ENCODE data around the gene GPT2. TPM values are rescaled to one million over a fixed set of nuclear protein-coding genes. Genes with fewer than 3 reads are reported as not detected.
A peak's percentile ranks its signal among the peaks of the same experiment; 100 is the strongest.

The GPT2 gene
- total RNA-seq, 1 experiment from 2014 or later = 12.7 TPM

GRCh38 chr16:46972429-46973206 lies 88.5 kb downstream of the GPT2 start:
- peak; percentile 61 for ATAC-seq
- peak overlapping the region; percentile 76 to 95 for H3K4me3 ChIP-seq (ENCODE audit: low read depth in 2 of 2, low read length in 2 of 2)
- H3K27ac ChIP-seq (ENCODE audit: low read length) = peak overlapping the region; percentile 91
- H3K27me3 ChIP-seq (ENCODE audit: control insufficient read depth, insufficient read depth, low read length) = no peaks in the 10 kb centered on the region
- H3K4me1 ChIP-seq (ENCODE audit: control insufficient read depth, insufficient read depth, low read length) = peaks cover 17% of the 10 kb centered on the region
- in situ Hi-C loops (cut with HindIII; ENCODE audit: low pct_unique_long_range_greater_than_20kb, low sequenced_read_pairs) (no loop called here), intact Hi-C loops (cut with micrococcal nuclease; ENCODE audit: unreplicated experiment) (no loop called here)
- no peaks in the 10 kb centered on the region for H3K9me3 ChIP-seq (ENCODE audit: control insufficient read depth, insufficient read depth, low read depth, low read length)
- no peak for TF ChIP-seq TCF7L2 (IDR thresholded peaks at IDR 0.05; ENCODE audit: low read depth, low read length)
- 0 out of 2 replicates have a peak, but pooled peaks have one; percentile 19 for TF ChIP-seq SIN3A (IDR thresholded peaks at IDR 0.05; ENCODE audit: borderline replicate concordance, insufficient read depth, low read depth, low read length)
- DNase-seq (ENCODE audit: low read depth, low spot score) = no peak
- ChIA-PET CTCF (no interaction called here), POLR2A (interaction anchor here (0.7 kb wide), 1 partner anchor 1194 kb away, joined by 4 read pairs; no protein-coding TSS in a partner anchor)
- no TSS peak for BruUV-seq (replicated peaks)
- H3K36me3 ChIP-seq (ENCODE audit: control insufficient read depth, insufficient read depth, low read length) = peaks cover 16% of the 10 kb centered on the region

DNA sequence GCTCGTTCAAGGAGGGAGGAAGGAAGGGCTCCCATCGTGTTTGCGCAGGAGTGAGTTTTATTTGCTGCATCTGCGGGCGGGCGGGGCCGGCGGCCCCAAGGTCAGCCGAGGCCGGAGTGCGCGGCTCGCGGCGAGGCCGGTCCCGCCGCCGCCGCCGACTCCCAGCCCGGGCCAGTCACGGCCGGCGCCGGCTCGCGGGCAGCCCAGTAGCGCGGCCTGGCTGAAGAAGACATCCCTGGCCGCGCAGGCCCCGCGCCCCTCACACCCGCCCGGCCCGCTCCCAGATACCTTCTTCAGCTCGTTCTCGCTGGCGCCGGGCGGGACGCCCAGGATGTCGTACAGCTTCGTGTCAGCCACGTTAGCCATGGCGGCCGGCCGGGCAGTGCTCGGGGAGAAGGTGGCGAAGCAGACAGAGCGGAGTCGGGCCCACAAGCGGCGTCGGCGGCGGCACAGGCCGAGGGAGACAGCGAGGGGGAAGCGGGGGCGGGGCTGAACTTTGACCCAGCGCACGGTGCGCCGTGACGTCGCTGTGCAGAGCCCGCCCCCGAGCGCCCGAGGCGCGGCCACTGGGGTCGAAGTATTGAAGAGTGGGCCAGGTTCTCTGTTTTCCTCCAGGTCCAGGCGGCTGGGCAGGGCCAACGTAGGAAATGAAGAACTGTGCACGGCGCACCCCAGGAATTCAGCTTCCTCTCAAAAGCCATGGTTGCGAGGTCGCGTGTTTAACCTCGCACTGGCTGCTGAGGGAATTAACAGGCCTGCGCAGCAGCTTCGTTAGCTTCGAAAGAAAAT lies 89.2 kb downstream of the GPT2 start, which contains the start of gene DNAJA2:
TSS of gene DNAJA2 (minus strand) at position 468 of the 789 bp plus-strand sequence. CDS start at position 366, 102 bp downstream.
- ATAC-seq (peak; percentile 99), DNase-seq (ENCODE audit: low read depth, low spot score) (peak; percentile 30)
- peak; percentile 83 for TF ChIP-seq POLR2AphosphoS5 (IDR thresholded peaks at IDR 0.05; ENCODE audit: low read depth, low read length)
- 0 out of 2 replicates have a peak, but pooled peaks have one; percentile 32 for TF ChIP-seq SIN3A (IDR thresholded peaks at IDR 0.05; ENCODE audit: borderline replicate concordance, insufficient read depth, low read depth, low read length)
- no peak for TF ChIP-seq TCF7L2 (IDR thresholded peaks at IDR 0.05; ENCODE audit: low read depth, low read length)
- TF ChIP-seq REST (IDR thresholded peaks at IDR 0.05; ENCODE audit: insufficient read depth in 1 of 2, low read depth in 2 of 2, low read length in 1 of 2) = no peak
- H3K9me3 ChIP-seq (ENCODE audit: control insufficient read depth, insufficient read depth, low read depth, low read length) = no peaks in the 10 kb centered on the region
- H3K27ac ChIP-seq (ENCODE audit: low read length) = peak within 1 kb of the TSS; percentile 91
- intact Hi-C loops (cut with micrococcal nuclease; ENCODE audit: unreplicated experiment) = no loop called here
- BruUV-seq (replicated peaks) = no TSS peak
- H3K36me3 ChIP-seq (ENCODE audit: control insufficient read depth, insufficient read depth, low read length) = peaks cover 16% of the 10 kb centered on the region
- H3K4me1 ChIP-seq (ENCODE audit: control insufficient read depth, insufficient read depth, low read length) = peaks cover 17% of the 10 kb centered on the region
- peak within 1 kb of the TSS; percentile 76 to 95 for H3K4me3 ChIP-seq (ENCODE audit: low read depth in 2 of 2, low read length in 2 of 2)
- ChIA-PET CTCF (interaction anchor here (0.6 kb wide), 1 partner anchor 30 kb away, joined by 4 read pairs; no protein-coding TSS in a partner anchor), POLR2A (interaction anchor here (0.7 kb wide), 1 partner anchor 1193 kb away, joined by 4 read pairs; no protein-coding TSS in a partner anchor)
- H3K27me3 ChIP-seq (ENCODE audit: control insufficient read depth, insufficient read depth, low read length) = no peaks in the 10 kb centered on the region
- in situ Hi-C loops (cut with HindIII; ENCODE audit: low pct_unique_long_range_greater_than_20kb, low sequenced_read_pairs) = no loop called here

DNA sequence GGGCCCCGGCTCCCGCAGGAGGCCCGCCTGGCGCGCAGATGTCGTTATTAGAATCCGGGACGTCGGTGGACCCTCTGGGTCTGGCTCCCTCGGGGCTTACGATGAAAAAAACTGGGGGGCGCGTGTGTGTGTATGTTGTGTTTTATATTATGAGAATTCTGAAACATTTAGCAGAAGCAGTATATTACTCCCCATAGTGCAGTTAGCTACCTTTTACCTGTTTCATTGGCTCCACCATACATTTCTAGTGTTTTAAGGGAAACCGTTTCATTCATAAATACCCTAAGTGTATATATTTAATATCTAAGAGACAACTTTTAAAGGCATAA lies 89.8 kb downstream of the GPT2 start:
- H3K27ac ChIP-seq (ENCODE audit: low read length) = peak overlapping the region; percentile 89
- CTCF ChIA-PET = interaction anchor here (0.6 kb wide), 1 partner anchor 29 kb away, joined by 4 read pairs; no protein-coding TSS in a partner anchor
- H3K27me3 ChIP-seq (ENCODE audit: control insufficient read depth, insufficient read depth, low read length) = no peaks in the 10 kb centered on the region
- no peaks in the 10 kb centered on the region for H3K9me3 ChIP-seq (ENCODE audit: control insufficient read depth, insufficient read depth, low read depth, low read length)
- in situ Hi-C loops (cut with HindIII; ENCODE audit: low pct_unique_long_range_greater_than_20kb, low sequenced_read_pairs) (no loop called here), intact Hi-C loops (cut with micrococcal nuclease; ENCODE audit: unreplicated experiment) (no loop called here)
- BruUV-seq (replicated peaks) = TSS peak; percentile 97
- H3K36me3 ChIP-seq (ENCODE audit: control insufficient read depth, insufficient read depth, low read length) = peaks cover 14% of the 10 kb centered on the region
- H3K4me1 ChIP-seq (ENCODE audit: control insufficient read depth, insufficient read depth, low read length) = peaks cover 17% of the 10 kb centered on the region
- H3K4me3 ChIP-seq (ENCODE audit: low read depth in 2 of 2, low read length in 2 of 2) = peak overlapping the region; percentile 76 to 95
- DNase-seq (ENCODE audit: low read depth, low spot score) = no peak
- POLR2A ChIA-PET = no interaction called here
- ATAC-seq = no peak
- TF ChIP-seq, protein P1, sequence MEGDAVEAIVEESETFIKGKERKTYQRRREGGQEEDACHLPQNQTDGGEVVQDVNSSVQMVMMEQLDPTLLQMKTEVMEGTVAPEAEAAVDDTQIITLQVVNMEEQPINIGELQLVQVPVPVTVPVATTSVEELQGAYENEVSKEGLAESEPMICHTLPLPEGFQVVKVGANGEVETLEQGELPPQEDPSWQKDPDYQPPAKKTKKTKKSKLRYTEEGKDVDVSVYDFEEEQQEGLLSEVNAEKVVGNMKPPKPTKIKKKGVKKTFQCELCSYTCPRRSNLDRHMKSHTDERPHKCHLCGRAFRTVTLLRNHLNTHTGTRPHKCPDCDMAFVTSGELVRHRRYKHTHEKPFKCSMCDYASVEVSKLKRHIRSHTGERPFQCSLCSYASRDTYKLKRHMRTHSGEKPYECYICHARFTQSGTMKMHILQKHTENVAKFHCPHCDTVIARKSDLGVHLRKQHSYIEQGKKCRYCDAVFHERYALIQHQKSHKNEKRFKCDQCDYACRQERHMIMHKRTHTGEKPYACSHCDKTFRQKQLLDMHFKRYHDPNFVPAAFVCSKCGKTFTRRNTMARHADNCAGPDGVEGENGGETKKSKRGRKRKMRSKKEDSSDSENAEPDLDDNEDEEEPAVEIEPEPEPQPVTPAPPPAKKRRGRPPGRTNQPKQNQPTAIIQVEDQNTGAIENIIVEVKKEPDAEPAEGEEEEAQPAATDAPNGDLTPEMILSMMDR (IDR thresholded peaks at IDR 0.05) = no peak
- TF ChIP-seq SIN3A (IDR thresholded peaks at IDR 0.05; ENCODE audit: borderline replicate concordance, insufficient read depth, low read depth, low read length) (no peak), REST (IDR thresholded peaks at IDR 0.05; ENCODE audit: insufficient read depth in 1 of 2, low read depth in 2 of 2, low read length in 1 of 2) (no peak), POLR2AphosphoS5 (IDR thresholded peaks at IDR 0.05; ENCODE audit: low read depth, low read length) (no peak), TCF7L2 (IDR thresholded peaks at IDR 0.05; ENCODE audit: low read depth, low read length) (no peak)
